GM19023 (cell line): ENCODE measurements around the gene TBC1D21.

Experiments
- ATAC-seq: cut with Tn5 transposase; IDR thresholded peaks from one replicate; pipeline ENCODE4 v1.9.1; 2021; ENCODE audit warnings: mild to moderate bottlenecking, moderate library complexity; ENCODE audit not compliant: unreplicated experiment

Gene TBC1D21

DNA sequence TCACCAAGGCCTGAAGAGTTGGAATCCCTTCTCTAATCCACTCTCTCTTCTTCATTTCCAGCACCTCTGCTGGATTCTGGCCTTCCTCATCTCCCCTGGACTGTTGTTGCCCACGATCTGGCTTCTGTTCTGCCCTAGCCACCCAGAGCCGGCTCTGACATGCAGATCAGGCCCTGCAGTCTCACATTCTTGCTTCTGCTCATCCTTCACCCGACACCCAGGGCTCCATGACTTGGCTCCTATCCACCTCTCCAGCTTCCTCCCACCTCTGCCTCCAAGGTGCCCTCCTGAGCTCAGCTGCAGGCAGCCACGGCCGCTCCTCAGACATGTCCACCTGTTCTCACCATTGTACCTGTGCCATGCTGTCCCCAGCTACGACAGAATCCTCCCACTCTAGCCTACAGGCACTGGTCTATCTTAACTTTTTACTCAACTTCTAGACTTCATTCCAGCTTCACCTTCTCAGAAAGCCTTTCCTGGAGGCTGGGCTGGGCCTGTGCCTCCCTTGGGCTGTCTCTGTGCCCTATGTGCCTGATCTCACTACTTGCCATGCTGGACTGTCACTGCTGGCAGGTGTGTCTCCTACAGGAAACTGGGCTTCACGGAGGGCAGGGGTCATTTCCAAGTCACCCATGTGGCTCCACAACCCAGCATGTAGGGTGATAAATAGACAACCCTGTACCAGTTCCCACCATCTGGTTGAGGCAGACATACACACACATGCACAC, 16.0 kb upstream of the TBC1D21 start:
- ATAC-seq, result no peak

DNA sequence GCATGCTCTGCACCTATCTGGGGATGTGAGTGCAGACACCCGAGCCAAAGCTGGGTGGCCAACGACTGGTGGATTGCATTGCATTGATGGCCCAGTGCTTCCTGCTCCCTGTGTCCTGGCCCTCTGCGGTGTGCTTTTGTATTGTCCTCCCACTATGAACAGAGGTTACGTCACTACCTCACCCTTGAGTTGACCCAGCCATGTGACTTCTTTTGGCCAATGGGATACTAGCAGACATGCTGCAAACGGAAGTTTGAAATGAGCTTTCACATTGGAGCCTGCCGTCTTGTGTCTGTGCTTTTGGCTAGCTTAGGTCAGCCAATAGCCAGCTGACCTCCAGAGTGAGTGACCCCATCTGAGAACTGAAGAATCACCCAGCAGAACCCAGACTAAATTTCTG, 15.3 kb upstream of the TBC1D21 start:
- ATAC-seq, result no peak

DNA sequence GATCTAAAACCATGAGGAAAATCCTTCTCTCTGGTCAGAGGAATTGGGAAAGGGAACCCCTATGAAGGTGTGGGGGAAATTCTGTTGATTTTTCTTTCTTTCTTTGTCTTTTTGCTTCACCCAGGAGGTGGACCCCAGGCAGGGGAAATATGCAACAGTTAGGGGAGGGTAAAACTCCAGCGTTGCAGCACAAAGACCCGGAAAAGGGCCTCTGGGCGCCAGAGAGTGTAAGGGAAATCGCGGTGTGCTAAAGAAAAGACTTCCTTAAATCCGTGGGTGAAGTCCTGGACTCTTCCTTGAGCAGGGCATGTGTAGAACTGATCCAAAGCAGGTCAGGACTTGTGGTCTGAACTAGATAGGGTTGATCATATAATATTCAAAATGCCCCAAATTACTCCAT, 11.1 kb upstream of the TBC1D21 start:
- no peak for ATAC-seq

DNA sequence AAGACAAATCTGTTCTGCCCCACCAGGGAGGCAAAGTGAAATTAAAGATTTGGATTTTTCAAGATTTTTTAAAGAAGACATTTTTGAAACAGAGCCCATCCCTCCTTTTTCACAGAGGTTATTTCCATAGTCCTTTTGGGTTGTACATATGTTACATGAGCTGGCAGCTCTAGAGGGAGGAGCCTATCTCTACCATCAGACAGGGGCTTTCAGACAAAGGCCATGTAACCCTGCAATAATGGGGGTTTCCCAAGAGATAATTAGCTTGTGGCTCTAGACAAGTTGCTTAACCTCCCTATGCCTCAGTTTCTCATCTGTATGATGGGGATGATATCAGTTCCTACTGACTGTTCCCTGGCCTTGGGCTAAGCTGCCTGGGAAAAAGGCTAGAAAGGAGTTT, 8.0 kb upstream of the TBC1D21 start:
- no peak for ATAC-seq

DNA sequence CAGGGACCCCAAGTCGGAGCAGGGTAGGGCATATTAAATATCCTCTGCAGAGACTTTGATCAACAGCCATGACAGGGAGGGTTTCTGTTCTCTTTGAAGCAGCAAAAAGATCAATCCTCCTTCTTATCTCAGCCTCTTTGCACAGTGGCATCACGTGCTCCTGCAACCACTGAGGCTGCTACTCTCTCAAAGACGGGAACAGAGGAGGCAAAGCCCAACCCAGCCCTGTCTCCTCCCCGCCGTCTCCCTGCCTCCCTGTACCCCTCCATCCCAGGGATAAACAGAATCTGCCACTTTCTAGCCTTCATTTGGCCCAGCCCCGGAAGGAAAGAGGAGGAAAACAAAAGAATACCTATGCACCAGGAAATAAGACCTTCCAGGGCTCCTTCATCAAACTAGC, 7.5 kb upstream of the TBC1D21 start:
- ATAC-seq, result no peak

DNA sequence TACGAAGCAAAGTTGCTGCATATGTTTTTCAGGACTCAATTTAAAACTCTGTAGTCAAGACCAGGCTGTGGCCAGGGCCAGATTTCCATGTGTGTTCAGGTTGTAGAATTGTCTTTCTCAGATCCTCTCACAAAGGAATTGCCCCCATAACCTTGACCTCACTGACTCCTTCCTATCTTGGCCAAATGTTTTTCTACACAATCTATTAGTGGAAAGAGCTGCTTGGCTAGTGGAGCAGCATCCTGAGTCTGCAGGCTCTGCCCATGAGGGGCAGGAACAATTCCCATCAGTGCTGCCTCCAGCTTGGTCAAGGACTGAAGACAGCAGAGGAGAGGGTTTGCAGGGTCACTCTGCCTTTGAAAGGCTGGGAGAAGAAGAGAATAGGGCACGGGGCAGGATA, 6.9 kb upstream of the TBC1D21 start:
- no peak for ATAC-seq

DNA sequence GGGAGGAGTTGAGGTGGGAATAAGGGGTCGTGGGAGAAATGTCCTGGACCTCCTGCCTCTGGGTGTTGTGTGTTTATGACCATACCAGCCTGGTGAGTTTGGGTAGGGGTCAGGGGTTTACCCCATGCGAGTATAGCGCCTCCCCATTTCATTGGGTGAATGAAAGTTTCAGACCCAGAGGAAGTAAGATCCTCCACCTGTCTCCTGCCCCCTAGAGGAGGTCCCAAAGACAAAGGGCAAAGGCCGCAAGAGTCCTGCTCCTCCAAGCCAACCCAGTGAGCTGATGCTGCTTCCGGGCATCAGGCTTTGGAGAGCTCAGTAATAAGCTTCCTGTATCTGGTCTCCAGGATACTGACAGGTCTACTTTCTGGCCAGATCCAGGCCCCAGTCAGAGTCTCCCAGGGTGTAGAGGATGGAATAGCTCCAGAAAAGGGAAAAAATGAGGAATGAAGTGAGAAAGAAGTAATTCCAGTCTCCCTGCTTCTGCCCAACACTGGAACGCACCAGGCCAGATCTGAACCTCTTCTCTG, 6.4 kb upstream of the TBC1D21 start:
- no peak for ATAC-seq

DNA sequence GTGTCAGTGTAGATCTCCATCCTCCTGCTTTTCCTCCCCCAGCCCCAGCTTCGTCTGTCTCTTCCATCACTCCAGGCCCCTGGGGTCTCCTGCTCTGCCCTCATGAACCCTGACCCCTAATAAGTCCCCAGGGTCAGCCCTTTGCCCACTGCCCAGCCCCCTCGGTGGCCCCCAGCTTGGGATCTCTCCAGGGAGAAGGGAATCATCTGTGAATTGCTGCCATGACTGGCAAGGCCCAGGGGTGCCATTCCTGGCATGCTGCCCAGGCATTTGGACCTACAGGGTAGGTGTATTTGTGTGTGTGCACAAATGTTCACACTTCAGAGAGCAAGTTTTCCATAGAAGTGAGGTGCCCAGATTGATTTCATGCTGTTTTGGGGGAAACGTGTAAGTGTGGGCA, 5.9 kb upstream of the TBC1D21 start:
- ATAC-seq, result no peak

DNA sequence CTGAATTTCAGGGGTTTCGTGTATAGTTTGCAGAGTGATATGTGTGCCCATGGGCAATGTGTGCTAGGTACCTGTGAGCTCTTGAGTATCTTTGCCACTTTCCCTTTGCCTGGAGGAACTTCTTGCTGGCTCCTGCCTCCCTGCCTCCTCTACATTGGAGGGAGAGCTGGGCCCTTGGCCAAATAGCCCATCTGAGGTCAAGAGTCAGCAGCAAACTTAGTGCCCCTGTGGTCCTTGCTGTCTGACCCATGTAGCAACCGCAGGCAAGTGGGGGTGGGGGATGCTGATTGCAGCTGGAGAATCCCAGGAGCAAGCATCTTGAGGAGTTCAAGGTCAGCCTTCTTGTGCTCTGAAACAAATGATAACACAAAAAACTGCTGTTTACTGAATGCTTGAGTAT, 5.4 kb upstream of the TBC1D21 start:
- ATAC-seq, result no peak

DNA sequence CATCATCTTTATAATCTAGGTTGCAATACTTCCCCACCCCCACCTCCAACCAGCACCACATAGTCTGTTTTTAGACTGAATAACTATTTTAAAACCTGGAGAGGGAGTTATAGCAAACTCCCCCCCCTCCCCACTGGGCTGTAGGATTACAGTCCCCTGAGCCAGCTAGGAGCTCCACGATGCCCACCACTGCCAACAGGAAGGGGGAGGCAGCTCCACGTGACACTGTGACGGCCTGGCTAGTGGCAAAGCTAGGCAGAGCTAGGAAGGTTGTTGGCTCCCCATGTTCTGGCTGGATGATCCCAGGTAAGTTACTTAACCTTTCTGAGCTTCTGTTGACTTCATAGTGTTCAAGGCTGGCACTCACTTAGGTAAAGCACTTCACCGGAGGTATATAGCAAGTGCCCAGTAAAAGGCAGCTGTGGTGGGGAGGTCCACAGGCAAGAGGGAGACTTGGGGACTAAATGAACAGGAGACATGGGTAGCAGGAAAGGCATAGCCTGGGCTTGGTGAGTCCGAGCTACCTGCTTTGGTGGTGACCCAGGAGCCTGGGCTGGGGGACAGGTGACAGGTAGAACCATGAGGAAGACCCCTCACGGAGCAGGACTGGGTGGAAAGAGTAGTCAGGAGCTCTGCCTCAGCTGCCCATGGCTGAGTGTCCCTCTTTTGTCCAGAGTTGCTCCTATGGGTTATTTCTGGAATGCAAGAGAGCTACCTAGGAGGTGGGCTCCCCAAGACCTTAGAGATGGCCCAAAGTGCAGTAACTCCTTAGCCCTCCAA, 4.0 kb upstream of the TBC1D21 start:
- ATAC-seq, result no peak

DNA sequence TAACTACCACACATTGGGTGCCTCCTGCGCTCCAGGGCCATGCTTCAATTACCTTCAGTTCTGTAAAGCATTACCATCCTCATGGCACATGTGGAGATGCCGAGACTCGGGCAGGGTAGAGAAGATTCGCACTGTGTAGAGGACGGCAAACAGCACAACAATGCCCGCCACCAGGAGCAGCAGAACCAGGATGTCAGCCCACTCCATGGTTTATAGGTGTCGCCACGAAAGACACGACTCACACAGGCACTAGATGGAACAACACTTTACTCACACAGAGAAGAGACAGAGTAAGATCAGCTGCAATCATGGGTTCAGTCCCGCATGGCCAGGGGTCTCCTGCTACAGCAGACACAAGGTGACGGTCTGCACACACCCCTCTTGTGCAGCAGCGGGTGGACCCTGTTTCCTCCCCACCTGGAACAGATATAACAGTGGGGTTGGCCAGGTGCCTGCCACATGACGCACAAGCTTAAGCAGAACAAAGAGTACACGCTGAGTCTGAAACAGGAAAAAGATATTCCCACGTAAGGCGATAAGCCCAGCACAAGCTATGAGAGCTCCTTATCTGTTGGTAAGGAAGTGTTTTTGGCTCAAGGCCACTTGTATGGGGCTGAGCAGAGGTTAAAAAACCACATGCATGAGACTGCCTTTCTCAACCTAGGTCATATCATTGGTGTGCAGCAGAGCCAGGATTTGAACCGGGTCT, 2.5 kb upstream of the TBC1D21 start:
- ATAC-seq, result no peak

DNA sequence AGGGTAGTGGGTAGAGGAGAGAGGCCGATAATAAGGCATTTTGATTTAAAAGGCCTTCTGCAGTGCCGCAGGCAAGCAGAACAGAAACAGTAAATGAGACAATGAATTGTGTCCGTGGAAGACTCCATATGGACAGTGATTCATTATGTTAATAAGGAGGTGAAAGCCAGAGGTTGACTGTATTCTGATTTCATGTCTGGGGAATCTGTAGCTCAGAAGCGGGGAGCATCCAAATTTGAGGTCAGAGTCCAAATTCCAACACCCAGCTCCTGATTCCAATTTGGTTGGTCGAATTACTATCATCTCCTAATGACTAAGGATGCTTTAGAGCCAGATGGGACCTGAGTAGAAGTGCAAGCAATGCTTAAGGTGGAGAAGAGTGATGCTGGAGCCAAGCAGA, 1.0 kb upstream of the TBC1D21 start:
- no peak for ATAC-seq

DNA sequence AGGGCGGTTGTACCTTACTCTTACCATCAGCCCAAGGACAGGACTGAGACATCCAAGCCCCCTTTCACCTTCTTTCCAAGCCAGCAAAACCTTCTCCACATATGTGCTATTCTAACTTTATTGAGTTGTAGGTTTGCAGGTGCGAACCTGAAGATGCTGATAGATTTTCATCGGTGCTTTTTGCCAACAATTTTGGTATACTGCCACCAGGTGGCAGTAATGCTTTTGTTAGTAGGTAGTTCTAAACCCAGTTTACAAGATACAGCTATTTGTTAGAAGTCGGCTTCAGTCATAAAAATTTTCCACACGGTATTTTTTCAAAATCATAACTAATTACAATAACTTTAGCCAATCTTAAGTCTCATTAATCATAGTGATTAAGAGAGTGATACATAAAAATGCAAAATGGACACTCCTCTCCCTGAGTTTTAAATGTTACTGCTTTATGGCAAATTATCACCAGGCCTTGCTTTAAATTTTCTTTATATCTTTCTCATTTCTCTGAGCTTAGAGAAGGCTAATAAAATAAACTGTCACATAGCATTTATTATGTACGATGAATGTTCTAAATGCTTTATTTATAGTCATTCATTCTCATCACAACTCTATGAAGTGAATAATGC, 636 bp downstream of the TBC1D21 start:
- no peak for ATAC-seq

DNA sequence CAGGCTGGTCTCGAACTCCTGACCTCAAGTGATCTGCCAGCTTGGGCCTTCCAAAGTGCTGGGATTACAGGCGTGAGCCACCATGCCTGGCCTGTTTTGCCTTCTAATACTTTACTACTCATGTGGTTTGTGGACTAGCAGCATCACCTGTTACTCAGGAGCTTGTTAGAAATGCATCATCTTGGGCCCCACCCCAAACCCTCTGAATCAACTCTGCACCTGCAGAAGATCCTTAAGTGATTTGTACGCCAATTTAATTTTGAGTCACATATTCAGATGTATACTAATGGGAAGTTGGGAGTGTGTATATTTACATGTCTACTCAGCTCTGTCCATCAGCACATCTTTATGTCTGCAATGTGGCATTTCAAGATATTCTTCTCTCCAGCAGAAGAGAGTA, 6.1 kb downstream of the TBC1D21 start:
- no peak for ATAC-seq

DNA sequence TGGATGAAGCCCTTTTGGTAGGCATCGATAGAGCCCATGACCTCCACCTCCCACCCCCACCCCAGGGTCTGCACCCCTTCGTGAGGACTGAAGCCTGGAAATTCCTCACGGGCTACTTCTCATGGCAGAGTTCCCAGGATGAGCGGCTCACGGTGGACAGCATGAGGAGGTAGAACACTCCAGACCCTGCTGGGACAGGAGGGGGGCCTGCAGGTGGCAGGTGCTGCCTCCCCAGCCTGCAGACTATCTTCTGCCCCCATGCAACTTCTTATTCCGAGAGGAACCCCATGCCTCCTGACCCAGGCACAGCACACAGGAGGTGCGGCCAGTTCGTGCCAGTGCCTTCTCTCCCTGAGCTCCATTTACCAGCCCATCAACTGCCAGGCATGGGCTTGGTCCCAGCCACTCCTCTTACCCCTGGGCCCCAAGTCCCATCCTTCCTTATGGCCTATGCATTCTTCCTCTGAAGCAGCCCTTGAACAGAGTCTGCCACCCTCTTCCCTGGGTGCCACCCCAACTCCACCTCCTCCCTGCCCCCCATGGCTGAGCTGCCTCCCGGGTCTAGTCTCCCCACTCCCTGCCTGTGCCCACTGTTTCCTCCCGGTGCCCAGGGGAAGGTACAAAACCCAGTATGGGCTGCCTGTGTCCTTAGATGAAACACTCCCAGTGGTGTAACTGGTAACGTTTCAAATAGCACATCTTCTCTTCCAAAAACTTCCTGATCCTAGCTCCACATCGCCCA, 8.4 kb downstream of the TBC1D21 start:
- ATAC-seq, result no peak

DNA sequence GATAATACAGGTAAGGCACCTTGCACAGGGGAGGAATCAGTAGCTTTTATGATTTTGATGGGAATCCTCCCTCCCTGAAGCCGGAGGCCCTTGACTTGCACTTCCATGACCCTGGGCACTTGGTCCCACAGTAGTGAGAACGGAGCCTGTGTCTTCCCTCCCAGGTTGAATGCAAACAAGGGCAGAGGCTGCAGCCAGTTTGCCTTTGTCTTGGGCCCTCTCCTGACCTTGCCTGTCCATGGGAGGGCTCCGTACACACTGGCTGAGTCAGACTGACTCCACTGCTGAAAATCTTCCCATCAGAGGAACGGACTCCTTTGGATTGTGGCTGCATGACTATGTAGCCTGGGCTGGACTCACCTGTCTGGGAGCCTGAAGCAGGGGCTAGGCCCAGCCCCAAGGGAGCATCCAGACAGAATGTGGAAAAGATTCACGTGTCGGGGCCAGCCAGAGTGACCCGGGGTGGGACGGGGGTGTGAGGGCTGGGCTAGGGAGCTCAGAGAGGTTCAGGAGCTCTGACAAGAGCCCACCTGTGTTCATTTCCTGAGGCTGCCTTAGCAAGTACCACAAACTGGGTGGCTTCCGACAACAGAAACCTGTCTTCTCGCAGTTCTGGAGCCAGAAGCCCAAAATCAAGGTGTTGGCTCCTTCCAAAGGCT, 9.5 kb downstream of the TBC1D21 start:
- no peak for ATAC-seq

DNA sequence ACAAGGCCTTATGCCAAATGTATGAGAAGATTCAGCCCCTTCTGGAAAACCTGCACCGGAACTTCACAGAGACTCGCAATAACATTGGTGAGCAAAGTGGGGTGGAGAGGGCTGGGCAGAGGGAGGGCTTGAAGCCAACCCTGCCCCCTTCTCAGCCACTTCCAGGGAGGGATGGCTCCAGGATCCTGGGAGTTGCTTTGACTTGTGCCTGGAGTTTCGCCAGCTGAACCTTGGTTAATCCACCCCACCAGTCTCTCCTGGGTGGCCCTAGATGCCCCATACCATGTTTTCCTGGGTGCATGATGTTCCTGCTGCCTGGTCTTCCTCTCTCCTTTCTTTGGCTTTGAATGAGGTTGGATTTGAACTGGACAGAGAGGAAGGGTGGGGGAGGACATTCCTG, 10.8 kb downstream of the TBC1D21 start:
- ATAC-seq, result no peak

DNA sequence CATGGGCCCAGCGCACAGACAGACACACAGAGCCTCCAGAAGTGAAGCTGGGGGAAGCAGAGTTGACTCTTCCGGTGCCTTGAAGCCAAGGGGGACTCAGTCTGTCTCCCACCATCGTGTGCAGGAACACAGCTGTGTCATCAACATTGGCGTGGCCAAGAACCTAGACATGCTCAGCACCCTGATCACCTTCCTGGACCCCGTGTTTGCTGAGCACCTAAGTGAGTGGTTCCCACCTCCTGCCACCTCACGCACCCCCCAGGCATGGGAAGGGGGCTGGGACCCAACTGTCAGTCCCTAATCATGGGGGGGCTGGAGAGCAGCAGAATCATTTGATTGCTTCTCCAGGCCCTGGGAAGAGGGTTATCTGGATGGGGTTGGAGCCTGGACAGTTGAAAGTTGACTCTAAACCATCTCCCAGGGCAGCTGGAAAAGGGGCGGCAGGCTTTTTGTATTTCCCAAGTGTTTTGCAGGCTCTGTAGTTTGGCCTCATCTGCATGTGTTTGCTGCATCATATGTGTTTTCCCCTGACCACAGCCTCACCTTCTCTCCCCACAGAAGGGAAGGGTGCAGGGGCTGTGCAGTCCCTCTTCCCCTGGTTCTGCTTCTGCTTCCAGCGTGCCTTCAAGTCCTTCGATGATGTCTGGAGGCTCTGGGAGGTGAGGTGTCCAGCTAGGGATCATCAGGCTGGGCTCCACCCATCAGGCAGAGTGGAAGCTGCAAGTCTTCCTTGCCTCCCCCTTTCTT, 12.8 kb downstream of the TBC1D21 start:
- no peak for ATAC-seq

DNA sequence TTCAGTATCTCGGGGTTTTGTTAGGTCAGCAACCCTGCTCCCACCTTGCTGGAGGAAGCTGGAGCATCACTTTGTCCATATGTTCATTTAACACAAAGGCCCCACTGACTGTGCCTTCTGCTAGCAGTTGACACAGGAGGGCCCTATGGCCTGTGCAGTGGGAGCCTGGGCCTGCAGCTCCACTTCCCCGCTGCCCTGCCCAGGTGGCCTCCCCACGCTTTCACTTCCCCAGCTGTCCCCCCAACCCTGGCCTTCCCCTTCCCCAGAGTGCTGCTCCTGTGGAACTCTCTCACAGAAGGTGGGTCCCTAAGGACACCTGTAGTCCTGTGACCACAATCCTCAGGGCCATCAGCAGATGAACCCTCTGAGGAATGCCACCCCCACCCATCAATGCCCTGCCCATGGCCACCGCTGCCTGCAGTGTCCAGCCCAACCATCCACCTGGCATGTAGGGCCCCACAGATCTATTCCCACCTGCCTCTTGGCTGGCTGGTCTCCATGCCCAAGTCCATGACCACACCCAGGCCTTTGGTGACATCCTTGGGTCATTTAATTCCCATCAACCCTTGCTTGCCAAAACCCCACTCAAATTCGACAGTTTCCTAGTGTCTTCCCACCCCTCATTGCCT, 13.5 kb downstream of the TBC1D21 start:
- no peak for ATAC-seq
